T1000 (cell line): ENCODE data around the gene OR51S1.
"Not testable (repeated sequence)": the region's sequence is repeated elsewhere in the genome, so short reads cannot be mapped to it uniquely, and the experiment has no call there.

ENCODE experiments used
- DNase-seq: peaks from one replicate; lab custom pipeline; 2025; ENCODE audit warnings: mixed read lengths; lab: John Stamatoyannopoulos, UW

The OR51S1 gene

DNA sequence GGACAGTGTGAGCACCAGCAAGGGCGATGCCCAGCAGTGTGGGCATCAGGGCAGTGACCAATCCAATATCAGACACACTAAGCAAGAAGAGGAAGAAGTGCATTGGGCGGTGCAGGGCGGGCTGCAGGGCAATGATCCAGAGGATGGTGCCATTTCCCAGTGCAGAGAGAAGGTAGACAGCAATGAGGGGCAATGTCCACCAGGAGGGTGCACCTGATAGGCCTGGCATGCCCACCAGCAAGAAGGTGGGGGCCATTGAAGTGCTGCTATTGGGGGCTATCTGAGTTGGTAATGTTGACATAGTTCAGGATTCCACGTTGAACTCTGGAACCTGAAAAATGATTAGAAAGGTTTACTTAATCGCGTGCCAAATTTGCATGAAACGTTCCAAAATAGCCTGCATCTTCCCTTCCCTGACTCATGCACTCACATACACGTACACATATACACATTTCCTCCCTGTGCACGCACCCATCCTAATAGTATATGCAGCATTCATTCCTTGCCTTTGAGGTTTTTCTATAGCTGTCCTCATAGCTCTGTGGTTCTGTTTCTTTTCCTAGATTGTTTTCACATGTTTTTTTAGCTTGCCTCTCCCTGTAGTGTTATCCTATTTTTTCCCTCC lies at the start of gene OR51S1:
Gene OR51S1 (minus strand): TSS at position 301 of the 625 bp plus-strand sequence. CDS start 0 bp downstream, at position 301.
- no peak for DNase-seq

DNA sequence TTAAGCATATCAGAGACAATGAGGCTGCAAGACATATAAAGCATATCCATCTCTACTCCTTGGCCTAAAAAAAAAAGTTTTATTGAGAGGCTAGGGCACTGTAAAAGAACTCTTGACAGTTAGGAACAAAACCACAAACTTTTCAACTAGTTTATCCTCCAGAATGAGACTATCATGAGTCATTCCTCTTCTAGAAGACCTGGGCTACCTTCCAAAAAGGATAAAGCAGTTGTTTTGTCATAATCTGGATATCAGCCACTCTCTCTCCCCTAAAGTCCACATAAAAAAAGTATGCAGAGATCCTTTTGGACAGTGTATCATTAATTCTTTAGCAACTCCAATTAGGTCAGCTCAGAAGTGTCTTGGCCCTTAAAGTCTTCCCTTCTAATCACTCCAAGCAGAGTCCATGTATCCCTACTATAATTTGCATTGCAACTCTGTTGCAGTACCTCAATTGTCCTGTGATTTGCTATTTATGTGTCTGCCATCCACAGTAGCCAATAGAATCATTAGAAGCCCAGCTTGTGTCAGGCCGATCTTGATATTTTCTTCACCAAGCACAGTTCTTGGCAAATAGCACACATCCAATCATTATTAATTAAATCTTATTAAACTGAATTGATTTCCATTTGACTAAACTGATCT lies 43.1 kb upstream of the OR51S1 start:
- DNase-seq: no peak

DNA sequence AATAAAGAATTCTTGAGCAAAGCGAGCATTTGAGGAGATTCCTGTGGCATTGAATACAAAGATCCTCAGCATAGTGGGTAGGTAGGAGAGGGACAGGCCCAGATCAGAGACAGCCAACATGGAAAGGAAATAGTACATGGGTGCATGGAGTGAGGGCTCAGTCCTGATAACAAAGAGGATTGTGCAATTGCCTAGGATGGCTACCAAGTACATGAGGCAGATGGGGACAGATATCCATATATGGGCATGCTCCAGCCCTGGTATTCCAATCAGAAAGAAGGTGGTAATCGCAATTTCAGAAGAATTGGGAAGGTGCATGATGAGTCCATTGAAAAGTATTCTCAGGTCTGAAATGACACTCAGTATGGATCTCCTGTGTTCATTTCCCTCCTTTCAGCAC lies 41.3 kb upstream of the OR51S1 start:
- no peak for DNase-seq

DNA sequence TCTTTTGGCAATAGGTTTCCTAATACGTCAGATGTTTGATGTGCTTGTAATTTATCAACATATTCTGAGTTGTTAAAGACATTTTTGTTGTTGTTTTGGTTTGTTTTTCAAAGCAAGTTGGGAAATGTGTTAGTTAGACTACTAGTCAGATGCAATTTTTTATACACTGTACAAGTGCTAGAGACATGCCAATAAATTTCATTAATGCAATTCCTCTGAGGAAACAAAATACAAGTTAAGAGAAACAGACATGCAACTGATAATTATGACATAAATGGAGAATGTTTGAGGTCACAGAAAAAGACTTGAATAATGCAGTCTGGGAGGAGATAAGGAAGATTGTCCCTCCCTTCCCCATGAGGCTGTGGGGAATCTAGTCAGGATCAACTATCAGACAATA lies 38.6 kb upstream of the OR51S1 start:
- DNase-seq: no peak

DNA sequence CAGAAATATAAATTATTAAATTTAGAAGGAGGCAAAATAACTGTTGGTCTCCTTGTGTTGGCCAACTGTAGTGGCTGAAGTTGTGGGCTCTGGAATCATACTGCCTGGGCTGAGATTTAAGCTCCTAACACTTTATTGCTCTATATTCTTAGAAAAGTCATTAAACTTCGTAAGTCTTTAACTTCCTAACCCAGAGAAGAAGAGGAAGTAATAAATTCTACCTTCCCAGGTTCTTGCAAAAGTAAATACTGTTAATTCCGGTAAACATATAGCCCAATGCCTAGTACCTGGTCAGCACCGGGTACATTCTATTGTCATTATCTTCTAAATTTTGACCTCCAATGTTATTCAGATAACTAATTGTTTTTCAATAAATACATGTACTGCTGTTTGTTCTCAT lies 37.2 kb upstream of the OR51S1 start:
- no peak for DNase-seq

GRCh38 chr11:4884361-4884760 lies 35.4 kb upstream of the OR51S1 start:
- DNase-seq: no peak

GRCh38 chr11:4882543-4882942 lies 33.5 kb upstream of the OR51S1 start:
- no peak for DNase-seq

DNA sequence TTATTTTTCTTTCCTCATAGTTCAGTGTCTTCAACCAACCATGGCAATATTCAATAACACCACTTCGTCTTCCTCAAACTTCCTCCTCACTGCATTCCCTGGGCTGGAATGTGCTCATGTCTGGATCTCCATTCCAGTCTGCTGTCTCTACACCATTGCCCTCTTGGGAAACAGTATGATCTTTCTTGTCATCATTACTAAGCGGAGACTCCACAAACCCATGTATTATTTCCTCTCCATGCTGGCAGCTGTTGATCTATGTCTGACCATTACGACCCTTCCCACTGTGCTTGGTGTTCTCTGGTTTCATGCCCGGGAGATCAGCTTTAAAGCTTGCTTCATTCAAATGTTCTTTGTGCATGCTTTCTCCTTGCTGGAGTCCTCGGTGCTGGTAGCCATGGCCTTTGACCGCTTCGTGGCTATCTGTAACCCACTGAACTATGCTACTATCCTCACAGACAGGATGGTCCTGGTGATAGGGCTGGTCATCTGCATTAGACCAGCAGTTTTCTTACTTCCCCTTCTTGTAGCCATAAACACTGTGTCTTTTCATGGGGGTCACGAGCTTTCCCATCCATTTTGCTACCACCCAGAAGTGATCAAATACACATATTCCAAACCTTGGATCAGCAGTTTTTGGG lies 33.0 kb upstream of the OR51S1 start, which contains the start of gene OR51T1:
Gene OR51T1 (plus strand): TSS at position 41 of the 641 bp plus-strand sequence. CDS start 0 bp downstream, at position 41.
- DNase-seq: no peak

DNA sequence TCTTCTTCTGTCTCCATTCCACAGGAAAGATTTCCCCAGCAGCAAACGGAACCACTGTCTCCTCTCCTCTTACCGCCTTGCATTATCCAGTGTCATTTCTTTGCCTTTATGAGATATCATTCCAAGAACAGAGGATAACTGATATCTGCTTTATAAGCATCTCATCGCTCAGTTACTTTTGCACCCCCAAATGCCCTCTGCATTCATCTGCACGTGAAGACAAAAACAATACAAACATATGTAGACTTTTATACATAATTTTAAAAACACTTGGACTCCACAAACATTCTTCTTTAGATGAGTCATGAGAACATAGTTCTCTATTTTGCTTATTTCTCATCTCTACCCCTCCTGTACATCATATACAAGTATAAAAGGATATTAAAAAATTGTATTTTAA lies 32.2 kb upstream of the OR51S1 start:
- DNase-seq: no peak

DNA sequence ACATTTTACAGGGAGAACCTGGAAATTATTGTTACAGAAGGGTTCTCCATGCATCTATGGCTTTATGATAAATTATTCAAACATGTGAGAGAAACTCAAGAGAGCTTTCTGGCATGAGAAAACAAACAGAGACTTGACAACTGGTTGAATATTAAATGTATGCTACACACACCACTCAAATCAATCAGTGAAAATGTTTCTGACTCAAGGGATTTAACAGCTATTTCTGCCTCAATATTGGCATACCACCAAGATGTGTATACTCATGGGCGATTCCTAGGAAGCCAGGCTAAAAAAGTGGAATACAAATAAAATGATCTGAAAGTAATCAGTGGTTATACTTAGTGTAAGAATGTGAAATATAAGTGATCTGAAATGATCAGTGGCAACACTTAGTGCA lies 16.8 kb upstream of the OR51S1 start:
- DNase-seq: no peak

GRCh38 chr11:4863876-4864275 lies 14.9 kb upstream of the OR51S1 start:
- no peak for DNase-seq

DNA sequence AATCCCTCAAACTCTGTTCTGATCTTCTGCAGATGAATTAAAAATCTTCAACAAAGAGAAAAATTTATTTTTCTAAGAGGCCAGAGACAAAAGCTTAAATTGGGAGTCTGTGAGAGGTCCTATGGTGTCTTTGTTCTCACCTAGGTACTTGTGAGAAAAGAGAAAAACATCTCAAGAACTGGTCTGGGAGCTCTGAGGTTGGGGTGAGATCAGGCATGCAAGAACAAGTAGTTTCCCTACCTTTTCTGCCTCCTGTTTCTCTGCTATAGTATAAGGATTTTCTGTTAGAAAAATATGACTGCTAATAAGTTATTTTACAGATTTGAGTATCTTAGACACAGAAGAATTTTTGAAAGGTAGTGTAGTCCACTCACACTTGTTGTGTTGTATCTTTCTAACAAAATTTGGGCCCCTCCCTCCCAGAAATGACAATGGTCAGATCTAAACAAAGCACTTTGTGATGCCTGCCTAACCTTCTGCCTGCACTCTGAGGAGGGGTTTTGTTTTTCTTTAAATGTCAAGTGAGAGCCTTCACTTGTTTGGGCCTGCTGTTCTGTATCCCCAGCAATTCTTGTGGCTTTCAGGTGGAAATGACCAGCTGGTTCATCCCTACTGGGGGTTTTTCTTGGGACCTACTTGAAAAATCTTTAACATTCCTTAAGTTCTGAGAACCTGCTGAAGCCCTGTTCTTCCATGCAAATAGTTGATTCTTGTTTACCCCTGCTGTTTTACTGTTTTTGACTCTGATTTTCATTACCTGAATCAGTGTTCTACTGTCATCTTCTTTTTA lies 13.6 kb upstream of the OR51S1 start:
- DNase-seq: no peak

DNA sequence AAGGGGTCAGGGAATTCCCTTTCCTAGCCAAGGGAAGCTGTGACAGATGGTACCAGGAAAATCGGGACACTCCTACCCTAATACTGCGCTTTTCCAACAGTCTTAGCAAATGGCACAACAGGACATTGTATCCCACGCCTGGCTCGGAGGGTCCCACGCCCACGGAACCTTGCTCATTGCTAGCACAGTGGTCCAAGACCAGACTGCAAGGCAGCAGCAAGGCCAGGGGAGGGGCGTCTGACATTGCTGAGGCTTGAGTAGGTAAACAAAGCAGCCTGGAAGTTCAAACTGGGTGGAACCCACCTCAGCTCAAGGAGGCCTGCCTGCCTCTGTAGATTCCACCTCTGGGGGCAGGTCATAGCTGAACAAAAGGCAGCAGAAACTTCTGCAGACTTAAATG lies 5.3 kb upstream of the OR51S1 start:
- DNase-seq: not testable (repeated sequence)

DNA sequence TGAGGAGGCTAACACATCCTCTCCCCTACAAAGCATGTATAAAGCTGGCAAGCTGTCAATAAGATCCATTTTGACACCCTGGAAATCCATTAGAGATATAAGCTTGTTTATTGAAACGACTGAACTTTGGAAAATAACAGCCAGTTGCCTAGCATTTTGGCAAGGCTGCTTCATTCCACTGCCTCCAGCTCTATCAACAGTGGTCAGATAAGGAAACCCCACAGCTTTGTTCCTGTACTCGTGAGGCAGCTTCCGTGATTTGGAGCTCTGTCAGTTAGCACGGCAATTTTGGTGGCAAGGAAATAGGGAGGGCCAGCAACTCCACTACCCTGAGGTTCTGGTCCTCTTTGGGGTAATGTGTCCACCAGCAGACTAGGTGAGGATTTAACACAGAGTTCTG lies 2.0 kb upstream of the OR51S1 start:
- DNase-seq: no peak

DNA sequence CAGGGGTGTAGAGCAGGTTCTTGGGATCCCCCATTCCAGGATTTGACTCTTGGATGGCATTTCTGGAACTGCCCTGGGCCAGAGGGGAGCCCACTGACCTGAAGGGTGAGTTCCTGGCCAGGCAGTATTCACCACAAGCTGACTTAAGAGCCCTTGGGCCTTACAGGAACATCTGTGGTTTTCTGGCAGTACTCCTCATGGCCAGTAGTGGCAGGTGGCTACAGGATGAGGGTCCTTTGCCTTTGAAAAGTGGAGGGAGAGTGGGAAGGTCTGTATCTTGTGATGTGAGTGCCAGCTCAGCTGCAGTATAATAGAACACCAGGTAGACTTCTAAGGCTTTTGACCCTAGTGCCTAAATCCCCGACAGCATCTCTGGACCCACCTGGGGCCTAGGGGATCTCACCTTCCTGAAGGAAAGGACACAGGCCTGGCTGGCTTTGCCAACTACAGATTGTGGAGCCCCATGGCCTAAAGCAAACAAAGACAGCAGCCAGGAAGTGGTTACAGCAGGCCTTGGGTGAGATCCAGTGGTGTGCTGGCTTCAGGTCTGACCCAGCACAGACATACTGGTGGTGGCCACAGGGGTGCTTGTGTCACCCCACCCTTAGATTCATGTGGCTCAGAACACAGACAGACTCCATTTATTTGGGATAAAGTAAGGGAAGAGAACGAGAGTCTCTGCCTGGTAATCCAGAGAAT lies 9.0 kb downstream of the OR51S1 start:
- no peak for DNase-seq

GRCh38 chr11:4830909-4831308 lies 18.1 kb downstream of the OR51S1 start:
- DNase-seq: no peak

- DNase-seq: no peak
Measured at GRCh38 chr11:4830346-4830745, 18.7 kb downstream of the OR51S1 start.

- no peak for DNase-seq
Measured at GRCh38 chr11:4826425-4826824, 22.6 kb downstream of the OR51S1 start.

- DNase-seq: no peak
Measured at GRCh38 chr11:4825132-4825531, 23.9 kb downstream of the OR51S1 start.

GRCh38 chr11:4821021-4821420 lies 28.0 kb downstream of the OR51S1 start, which contains the start of gene OR51F2:
OR51F2 (plus strand) TSS chr11:4821321; CDS start chr11:4821422, 101 bp downstream.
- no peak for DNase-seq

GRCh38 chr11:4809246-4809645 lies 39.8 kb downstream of the OR51S1 start:
- DNase-seq: no peak

- DNase-seq: no peak
Measured at GRCh38 chr11:4808476-4808875, 40.5 kb downstream of the OR51S1 start.
